Measurements from ENCODE around the gene NT5E. TPM values are rescaled to one million over a fixed set of nuclear protein-coding genes. Genes with fewer than 3 reads are reported as not detected.

NT5E gene
- total and polyA plus RNA-seq, 2 of the 13 experiments (the other 11 are each of a cell fraction or from before 2014, with no cell fraction given), result 9.5 to 33.0 TPM

- TF ChIP-seq PBX2 (CRISPR knock-in tag; IDR thresholded peaks at IDR 0.05) (no peak), ZNF18 (CRISPR knock-in tag; IDR thresholded peaks at IDR 0.05; ENCODE audit: insufficient replicate concordance) (no peak), MAX (IDR thresholded peaks at IDR 0.05) (no peak), ZNF362 (CRISPR knock-in tag; IDR thresholded peaks at IDR 0.05; ENCODE audit: borderline replicate concordance) (no peak), TEAD2 (CRISPR knock-in tag; IDR thresholded peaks at IDR 0.05) (no peak), AGO1 (IDR thresholded peaks at IDR 0.05; ENCODE audit: low read depth, low read length, poor library complexity, severe bottlenecking) (no peak), IRF2 (CRISPR knock-in tag; IDR thresholded peaks at IDR 0.05) (no peak), ZNF10 (CRISPR knock-in tag; IDR thresholded peaks at IDR 0.05; ENCODE audit: borderline replicate concordance, low read depth) (no peak), KDM3A (CRISPR knock-in tag; IDR thresholded peaks at IDR 0.05; ENCODE audit: low read depth) (no peak), ETS1 (CRISPR knock-in tag; IDR thresholded peaks at IDR 0.05) (no peak)
These were observed 33.1 kb upstream of the NT5E start (continued) for GRCh38 chr6:85416766-85417165.

All from HepG2 (cell line).